ENCODE results near the gene UPK3A. TPM values are rescaled to one million over a fixed set of nuclear protein-coding genes. Genes with fewer than 3 reads are reported as not detected.

UPK3A gene
- total and polyA plus RNA-seq, 10 of the 15 experiments (the other 5 are each of a cell fraction or from before 2014, with no cell fraction given), result not detected

GRCh38 chr22:45335021-45335818 lies 50.5 kb downstream of the UPK3A start:
- Histone ChIP-seq H2AFZ (ENCODE audit: control insufficient read depth, low read depth, low read length) (no peak overlapping the region), H3K4me2 (ENCODE audit: control insufficient read depth, insufficient read depth) (no peak overlapping the region), H3K9ac (ENCODE audit: control insufficient read depth, insufficient read depth, low read length) (no peak overlapping the region), H3K4me3 (no peak overlapping the region), H3K36me3 (ENCODE audit: control insufficient read depth in 2 of 2, insufficient read depth in 2 of 2, low read length in 1 of 2) (peaks cover 14% of the 10 kb centered on the region in 2 experiments; a peak in 3 of 4 replicates), H3K27ac (ENCODE audit: control insufficient read depth, insufficient read depth) (no peak overlapping the region), H3K79me2 (ENCODE audit: control insufficient read depth, insufficient read depth, low read length) (no peaks in the 10 kb centered on the region), H3K9me3 (replicated peaks; ENCODE audit: control insufficient read depth, insufficient read depth, low read length) (no peaks in the 10 kb centered on the region), H3K4me1 (ENCODE audit: control insufficient read depth, insufficient read depth, low read length) (no peaks in the 10 kb centered on the region), H3K27me3 (replicated peaks in 1 of 2; ENCODE audit: control insufficient read depth in 2 of 2, insufficient read depth in 2 of 2, low read length in 1 of 2) (no peaks in the 10 kb centered on the region), H4K20me1 (ENCODE audit: control insufficient read depth, insufficient read depth) (no peaks in the 10 kb centered on the region)
- ChIA-PET CTCF (interaction anchor here (1.1 kb wide), 1 partner anchor 19 kb away, joined by 3 read pairs; no protein-coding TSS in a partner anchor), POLR2A (interaction anchor here (0.5 kb wide), 1 partner anchor 1082 kb away, joined by 4 read pairs; no protein-coding TSS in a partner anchor), SMC1A (ENCODE audit: uncharacterized antibody, unreplicated experiment) (interaction anchor here (0.6 kb wide), 1 partner anchor 41 kb away, joined by 3 read pairs; no protein-coding TSS in a partner anchor), RAD21 (ENCODE audit: unreplicated experiment) (no interaction called here)
- WGBS (ENCODE audit: insufficient coverage, insufficient replicate concordance, low lambda C conversion rate, missing lambda C conversion rate), result 91% methylated on average over 26 of the region's 26 CpGs
- TF ChIP-seq SUPT20H (IDR thresholded peaks at IDR 0.05; ENCODE audit: borderline replicate concordance, control insufficient read depth, low read depth, low read length), result no peak
- TF ChIP-seq BRCA1 (IDR thresholded peaks at IDR 0.05; ENCODE audit: low read depth, low read length), result no peak
- TF ChIP-seq ZBED1 (IDR thresholded peaks at IDR 0.05; ENCODE audit: borderline replicate concordance), result no peak
- TF ChIP-seq SIX5 (IDR thresholded peaks at IDR 0.05; ENCODE audit: low read depth, low read length, severe bottlenecking), result no peak
- TF ChIP-seq BMI1 (IDR thresholded peaks at IDR 0.05; ENCODE audit: borderline replicate concordance), result no peak
- no peak for TF ChIP-seq REST (IDR thresholded peaks at IDR 0.05; ENCODE audit: low read depth, low read length)
- TF ChIP-seq BHLHE40 (IDR thresholded peaks at IDR 0.05; ENCODE audit: borderline replicate concordance in 1 of 2, low read depth in 2 of 2, low read length in 1 of 2), result no peak
- TF ChIP-seq ZNF217 (IDR thresholded peaks at IDR 0.05), result no peak
- TF ChIP-seq GABPA (IDR thresholded peaks at IDR 0.05; ENCODE audit: low read depth), result no peak
- TF ChIP-seq KAT2A (conservative IDR thresholded peaks at IDR 0.05; ENCODE audit: control insufficient read depth, low read depth, low read length), result no peak
- no peak for TF ChIP-seq SP1 (IDR thresholded peaks at IDR 0.05; ENCODE audit: low read depth, low read length)
- no peak for TF ChIP-seq CHD4 (IDR thresholded peaks at IDR 0.05)
- no peak for TF ChIP-seq ATF2 (IDR thresholded peaks at IDR 0.05; ENCODE audit: low read length)
- DNase-seq (ENCODE audit: low read depth, low spot score) (no peak), FAIRE-seq (no peak), ATAC-seq (no peak)
- intact Hi-C loops (cut with micrococcal nuclease; ENCODE audit: unreplicated experiment), result no loop called here
- BruUV-seq (replicated peaks), result no TSS peak
- in situ Hi-C loops (cut with MboI), result no loop called here
